Liver (tissue), 3 donors: ENCODE measurements around the gene SIRT1.

Experiments used
- GABPA ChIP-seq, 2 donors: IDR thresholded peaks in 1 of 2; conservative IDR thresholded peaks in 1 of 2; 2 replicates each; pipeline ENCODE4 v1.6.1; 2016; ENCODE audit warnings: antibody characterized with exemption in 2 of 2, mild to moderate bottlenecking in 1 of 2, moderate library complexity in 1 of 2
- SP1 ChIP-seq: IDR thresholded peaks from 2 replicates; pipeline ENCODE4 v1.6.1; 2018; ENCODE audit warnings: antibody characterized with exemption, mild to moderate bottlenecking
- TAF1 ChIP-seq: conservative IDR thresholded peaks from 2 replicates; pipeline ENCODE4 v1.6.1; 2016; ENCODE audit warnings: antibody characterized with exemption, mild to moderate bottlenecking
- YY1 ChIP-seq: IDR thresholded peaks from 2 replicates; pipeline ENCODE4 v1.6.1; 2016; ENCODE audit warnings: antibody characterized with exemption, mild to moderate bottlenecking
- TF ChIP-seq, protein P1 (sequence below): fragments of 150-350 bp; IDR thresholded peaks from 2 replicates; pipeline ENCODE4 v1.5.1; 2017; ENCODE audit warnings: improper control_type of control experiment, low read depth, low read length; ENCODE audit not compliant: missing input control
- TF ChIP-seq, protein P2 (sequence below): IDR thresholded peaks from 2 replicates; pipeline ENCODE4 v1.6.1; 2016; ENCODE audit warnings: antibody characterized with exemption, mild to moderate bottlenecking
- TF ChIP-seq, protein P3 (sequence below): IDR thresholded peaks from 2 replicates; pipeline ENCODE4 v1.6.1; 2016; ENCODE audit warnings: antibody characterized with exemption
- donor health status: healthy.
- donor health status: healthy.

DNA sequence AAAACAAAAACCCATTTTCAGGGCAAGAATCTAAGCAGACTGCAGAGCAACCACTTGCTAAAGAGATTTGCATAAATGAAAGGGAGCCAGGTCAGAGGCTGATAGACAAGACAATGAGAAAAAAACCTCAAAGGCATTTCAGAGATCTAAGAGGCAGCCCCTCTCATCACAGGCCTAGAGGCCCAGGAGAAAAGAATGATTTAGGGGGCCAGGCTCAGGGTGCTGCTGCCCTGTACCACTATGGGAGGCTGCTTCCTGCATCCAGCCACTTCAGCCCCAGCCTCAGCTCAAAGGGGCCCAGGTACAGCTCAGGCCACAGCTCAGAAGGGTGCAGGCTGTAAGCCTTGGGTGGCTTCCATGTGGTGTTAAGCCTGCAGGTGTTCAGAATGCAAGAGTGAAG is 42.7 kb upstream of the SIRT1 start:
- TF ChIP-seq, protein P1, sequence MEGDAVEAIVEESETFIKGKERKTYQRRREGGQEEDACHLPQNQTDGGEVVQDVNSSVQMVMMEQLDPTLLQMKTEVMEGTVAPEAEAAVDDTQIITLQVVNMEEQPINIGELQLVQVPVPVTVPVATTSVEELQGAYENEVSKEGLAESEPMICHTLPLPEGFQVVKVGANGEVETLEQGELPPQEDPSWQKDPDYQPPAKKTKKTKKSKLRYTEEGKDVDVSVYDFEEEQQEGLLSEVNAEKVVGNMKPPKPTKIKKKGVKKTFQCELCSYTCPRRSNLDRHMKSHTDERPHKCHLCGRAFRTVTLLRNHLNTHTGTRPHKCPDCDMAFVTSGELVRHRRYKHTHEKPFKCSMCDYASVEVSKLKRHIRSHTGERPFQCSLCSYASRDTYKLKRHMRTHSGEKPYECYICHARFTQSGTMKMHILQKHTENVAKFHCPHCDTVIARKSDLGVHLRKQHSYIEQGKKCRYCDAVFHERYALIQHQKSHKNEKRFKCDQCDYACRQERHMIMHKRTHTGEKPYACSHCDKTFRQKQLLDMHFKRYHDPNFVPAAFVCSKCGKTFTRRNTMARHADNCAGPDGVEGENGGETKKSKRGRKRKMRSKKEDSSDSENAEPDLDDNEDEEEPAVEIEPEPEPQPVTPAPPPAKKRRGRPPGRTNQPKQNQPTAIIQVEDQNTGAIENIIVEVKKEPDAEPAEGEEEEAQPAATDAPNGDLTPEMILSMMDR = no peak
- TF ChIP-seq TAF1 (no peak), GABPA (IDR thresholded peaks at IDR 0.05 in 1 of 2, conservative IDR thresholded peaks at IDR 0.05 in 1 of 2) (no peak), YY1 (no peak), SP1 (no peak)
- TF ChIP-seq, protein P2, sequence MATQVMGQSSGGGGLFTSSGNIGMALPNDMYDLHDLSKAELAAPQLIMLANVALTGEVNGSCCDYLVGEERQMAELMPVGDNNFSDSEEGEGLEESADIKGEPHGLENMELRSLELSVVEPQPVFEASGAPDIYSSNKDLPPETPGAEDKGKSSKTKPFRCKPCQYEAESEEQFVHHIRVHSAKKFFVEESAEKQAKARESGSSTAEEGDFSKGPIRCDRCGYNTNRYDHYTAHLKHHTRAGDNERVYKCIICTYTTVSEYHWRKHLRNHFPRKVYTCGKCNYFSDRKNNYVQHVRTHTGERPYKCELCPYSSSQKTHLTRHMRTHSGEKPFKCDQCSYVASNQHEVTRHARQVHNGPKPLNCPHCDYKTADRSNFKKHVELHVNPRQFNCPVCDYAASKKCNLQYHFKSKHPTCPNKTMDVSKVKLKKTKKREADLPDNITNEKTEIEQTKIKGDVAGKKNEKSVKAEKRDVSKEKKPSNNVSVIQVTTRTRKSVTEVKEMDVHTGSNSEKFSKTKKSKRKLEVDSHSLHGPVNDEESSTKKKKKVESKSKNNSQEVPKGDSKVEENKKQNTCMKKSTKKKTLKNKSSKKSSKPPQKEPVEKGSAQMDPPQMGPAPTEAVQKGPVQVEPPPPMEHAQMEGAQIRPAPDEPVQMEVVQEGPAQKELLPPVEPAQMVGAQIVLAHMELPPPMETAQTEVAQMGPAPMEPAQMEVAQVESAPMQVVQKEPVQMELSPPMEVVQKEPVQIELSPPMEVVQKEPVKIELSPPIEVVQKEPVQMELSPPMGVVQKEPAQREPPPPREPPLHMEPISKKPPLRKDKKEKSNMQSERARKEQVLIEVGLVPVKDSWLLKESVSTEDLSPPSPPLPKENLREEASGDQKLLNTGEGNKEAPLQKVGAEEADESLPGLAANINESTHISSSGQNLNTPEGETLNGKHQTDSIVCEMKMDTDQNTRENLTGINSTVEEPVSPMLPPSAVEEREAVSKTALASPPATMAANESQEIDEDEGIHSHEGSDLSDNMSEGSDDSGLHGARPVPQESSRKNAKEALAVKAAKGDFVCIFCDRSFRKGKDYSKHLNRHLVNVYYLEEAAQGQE = no peak
- TF ChIP-seq, protein P3, sequence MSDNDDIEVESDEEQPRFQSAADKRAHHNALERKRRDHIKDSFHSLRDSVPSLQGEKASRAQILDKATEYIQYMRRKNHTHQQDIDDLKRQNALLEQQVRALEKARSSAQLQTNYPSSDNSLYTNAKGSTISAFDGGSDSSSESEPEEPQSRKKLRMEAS = no peak
